IMR-90 (cell line): Measurements from ENCODE around the gene ATXN1.

Experiments
- MXI1 ChIP-seq: IDR thresholded peaks from 2 replicates; pipeline ENCODE4 v1.6.1; 2012; ENCODE audit warnings: low read depth, mild to moderate bottlenecking, low read length, moderate library complexity, borderline replicate concordance
- TF ChIP-seq, protein P1 (sequence below): conservative IDR thresholded peaks from 2 replicates; pipeline ENCODE4 v1.5.1; 2012; ENCODE audit warnings: mild to moderate bottlenecking, low read depth, low read length, improper control_type of control experiment

DNA sequence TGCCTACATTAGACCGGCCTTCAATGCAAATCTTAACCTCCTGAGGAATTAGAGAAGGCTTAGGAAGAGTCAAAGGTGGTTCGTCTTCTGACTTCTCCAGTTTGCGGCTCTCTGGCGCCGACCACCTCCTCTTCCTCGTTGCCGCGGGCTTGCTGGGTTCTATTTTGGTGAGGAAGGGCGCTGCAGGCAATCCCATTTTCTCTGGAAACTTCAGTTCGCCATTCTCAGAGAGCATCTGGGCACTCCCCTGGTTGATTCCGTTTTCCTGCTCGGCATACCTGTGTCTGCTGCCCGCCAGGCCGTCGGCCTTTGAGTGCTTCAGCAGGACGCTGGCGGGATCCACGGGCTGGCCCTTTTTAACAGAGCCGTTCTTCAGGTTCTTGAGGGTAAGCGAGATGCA is 454.9 kb downstream of the ATXN1 start:
- TF ChIP-seq MXI1: no peak
- TF ChIP-seq, protein P1, sequence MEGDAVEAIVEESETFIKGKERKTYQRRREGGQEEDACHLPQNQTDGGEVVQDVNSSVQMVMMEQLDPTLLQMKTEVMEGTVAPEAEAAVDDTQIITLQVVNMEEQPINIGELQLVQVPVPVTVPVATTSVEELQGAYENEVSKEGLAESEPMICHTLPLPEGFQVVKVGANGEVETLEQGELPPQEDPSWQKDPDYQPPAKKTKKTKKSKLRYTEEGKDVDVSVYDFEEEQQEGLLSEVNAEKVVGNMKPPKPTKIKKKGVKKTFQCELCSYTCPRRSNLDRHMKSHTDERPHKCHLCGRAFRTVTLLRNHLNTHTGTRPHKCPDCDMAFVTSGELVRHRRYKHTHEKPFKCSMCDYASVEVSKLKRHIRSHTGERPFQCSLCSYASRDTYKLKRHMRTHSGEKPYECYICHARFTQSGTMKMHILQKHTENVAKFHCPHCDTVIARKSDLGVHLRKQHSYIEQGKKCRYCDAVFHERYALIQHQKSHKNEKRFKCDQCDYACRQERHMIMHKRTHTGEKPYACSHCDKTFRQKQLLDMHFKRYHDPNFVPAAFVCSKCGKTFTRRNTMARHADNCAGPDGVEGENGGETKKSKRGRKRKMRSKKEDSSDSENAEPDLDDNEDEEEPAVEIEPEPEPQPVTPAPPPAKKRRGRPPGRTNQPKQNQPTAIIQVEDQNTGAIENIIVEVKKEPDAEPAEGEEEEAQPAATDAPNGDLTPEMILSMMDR: no peak
